ENCODE measurements around the gene FLRT1.

DNA sequence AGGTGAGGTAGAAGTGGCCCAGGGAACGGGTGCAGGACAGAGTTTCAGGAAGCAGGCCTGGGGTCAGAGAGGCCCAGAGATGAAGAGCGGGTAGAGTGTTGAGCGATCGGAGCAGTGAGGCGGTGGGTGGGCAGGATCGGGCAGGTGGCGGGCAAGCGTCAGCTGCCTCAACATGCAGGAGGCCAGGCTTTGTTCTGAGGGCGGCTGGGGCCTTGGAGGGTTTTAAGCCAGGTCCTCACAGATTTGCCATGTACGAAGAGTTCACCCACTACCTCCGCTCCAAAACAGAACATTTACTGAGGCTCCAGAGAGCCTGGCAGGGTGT is 29.4 kb downstream of the FLRT1 start:
- TF ChIP-seq, protein P1, sequence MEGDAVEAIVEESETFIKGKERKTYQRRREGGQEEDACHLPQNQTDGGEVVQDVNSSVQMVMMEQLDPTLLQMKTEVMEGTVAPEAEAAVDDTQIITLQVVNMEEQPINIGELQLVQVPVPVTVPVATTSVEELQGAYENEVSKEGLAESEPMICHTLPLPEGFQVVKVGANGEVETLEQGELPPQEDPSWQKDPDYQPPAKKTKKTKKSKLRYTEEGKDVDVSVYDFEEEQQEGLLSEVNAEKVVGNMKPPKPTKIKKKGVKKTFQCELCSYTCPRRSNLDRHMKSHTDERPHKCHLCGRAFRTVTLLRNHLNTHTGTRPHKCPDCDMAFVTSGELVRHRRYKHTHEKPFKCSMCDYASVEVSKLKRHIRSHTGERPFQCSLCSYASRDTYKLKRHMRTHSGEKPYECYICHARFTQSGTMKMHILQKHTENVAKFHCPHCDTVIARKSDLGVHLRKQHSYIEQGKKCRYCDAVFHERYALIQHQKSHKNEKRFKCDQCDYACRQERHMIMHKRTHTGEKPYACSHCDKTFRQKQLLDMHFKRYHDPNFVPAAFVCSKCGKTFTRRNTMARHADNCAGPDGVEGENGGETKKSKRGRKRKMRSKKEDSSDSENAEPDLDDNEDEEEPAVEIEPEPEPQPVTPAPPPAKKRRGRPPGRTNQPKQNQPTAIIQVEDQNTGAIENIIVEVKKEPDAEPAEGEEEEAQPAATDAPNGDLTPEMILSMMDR (IDR thresholded peaks at IDR 0.05): no peak
- TF ChIP-seq POLR2A (IDR thresholded peaks at IDR 0.05) (no peak), POLR2AphosphoS5 (IDR thresholded peaks at IDR 0.05) (no peak)
